ENCODE data around the gene TMPRSS9. TPM values are rescaled to one million over a fixed set of nuclear protein-coding genes. Genes with fewer than 3 reads are reported as not detected.
"Not testable (repeated sequence)": the region's sequence is repeated elsewhere in the genome, so short reads cannot be mapped to it uniquely, and the experiment has no call there.

TMPRSS9 gene
- total RNA-seq, 2 donors from 2014 or later = 0.25 TPM; not detected in 1

DNA sequence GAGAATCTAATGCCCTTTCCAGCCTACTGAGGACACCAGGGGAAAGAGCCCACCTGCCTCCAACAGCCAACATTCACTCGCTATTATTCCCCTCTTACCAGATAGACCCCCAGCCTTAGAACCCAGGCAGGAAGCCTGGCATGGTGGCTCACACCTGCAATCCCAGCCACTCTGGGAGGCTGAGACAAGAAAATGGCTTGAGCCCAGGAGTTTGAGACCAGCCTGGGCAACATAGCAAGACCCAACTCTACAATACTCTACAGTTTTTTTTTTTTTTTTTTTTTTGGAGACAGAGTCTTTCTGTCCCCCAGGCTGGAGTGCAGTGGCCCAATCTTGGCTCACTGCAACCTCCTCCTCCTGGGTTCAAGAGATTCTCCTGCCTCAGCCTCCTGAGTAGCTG lies 100.2 kb downstream of the TMPRSS9 start:
- H3K27ac ChIP-seq = no peak overlapping the region
- H3K27me3 ChIP-seq = no peaks in the 10 kb centered on the region
- TF ChIP-seq, protein P1, sequence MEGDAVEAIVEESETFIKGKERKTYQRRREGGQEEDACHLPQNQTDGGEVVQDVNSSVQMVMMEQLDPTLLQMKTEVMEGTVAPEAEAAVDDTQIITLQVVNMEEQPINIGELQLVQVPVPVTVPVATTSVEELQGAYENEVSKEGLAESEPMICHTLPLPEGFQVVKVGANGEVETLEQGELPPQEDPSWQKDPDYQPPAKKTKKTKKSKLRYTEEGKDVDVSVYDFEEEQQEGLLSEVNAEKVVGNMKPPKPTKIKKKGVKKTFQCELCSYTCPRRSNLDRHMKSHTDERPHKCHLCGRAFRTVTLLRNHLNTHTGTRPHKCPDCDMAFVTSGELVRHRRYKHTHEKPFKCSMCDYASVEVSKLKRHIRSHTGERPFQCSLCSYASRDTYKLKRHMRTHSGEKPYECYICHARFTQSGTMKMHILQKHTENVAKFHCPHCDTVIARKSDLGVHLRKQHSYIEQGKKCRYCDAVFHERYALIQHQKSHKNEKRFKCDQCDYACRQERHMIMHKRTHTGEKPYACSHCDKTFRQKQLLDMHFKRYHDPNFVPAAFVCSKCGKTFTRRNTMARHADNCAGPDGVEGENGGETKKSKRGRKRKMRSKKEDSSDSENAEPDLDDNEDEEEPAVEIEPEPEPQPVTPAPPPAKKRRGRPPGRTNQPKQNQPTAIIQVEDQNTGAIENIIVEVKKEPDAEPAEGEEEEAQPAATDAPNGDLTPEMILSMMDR (IDR thresholded peaks at IDR 0.05) = no peak
- intact Hi-C loops (cut with DNase I) = no loop called here
- H3K9me3 ChIP-seq = no peaks in the 10 kb centered on the region
- H3K9ac ChIP-seq (ENCODE audit: low read depth in 2 of 2, low read length in 2 of 2) = no peak overlapping the region
- DNase-seq = no peak
- H3K36me3 ChIP-seq = no peaks in the 10 kb centered on the region
- no peak overlapping the region for H3K4me3 ChIP-seq
- H3K4me1 ChIP-seq = no peaks in the 10 kb centered on the region

DNA sequence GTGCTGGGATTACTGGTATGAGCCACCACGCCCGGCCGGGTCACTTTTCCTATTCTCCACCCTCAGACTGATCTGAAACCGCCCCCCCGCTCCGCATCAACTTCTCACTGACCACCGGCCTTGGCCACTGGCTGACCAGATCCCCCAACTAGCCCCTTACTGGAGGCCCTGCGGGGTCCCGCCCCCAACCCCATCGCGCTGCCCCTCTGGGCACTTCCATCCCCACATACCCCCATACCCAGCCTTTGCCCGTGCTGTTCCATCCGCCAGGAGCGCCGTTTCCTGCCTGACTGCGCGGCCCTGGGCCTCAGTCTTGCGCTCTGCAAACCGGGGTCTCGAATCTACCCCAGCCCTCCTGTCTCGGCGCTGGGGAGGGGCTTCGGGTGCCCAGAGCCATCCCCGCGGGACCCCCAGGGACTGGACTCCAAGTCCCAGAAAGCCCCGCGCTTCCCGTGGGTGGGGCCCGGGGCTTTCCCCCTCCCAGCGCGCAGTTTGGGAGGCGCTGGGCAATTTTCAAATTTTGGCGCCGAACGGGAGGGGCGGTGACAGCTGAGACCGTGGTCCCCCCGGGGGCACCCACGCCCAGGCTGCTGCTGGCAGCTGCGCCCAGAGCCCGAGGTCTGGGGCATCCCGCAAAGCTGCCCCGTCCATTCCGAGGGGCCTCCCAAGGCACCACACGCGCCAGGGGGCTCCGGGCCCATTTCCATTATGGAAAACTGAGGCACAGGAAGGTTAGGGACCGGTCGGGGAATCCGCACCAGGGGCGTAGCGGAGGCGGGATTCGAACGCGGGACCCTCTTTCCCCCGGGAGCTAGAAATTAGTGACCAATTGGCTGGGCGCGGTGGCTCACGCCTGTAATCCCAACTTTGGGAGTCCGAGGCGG lies 101.9 kb downstream of the TMPRSS9 start:
- H3K27ac ChIP-seq = no peak overlapping the region
- peak; percentile 75 for DNase-seq
- H3K27me3 ChIP-seq = no peaks in the 10 kb centered on the region
- H3K4me1 ChIP-seq = no peaks in the 10 kb centered on the region
- peak overlapping the region in 1 of 2 donors; percentile 78 for H3K9ac ChIP-seq (ENCODE audit: low read depth in 2 of 2, low read length in 2 of 2)
- H3K4me3 ChIP-seq = peak overlapping the region; percentile 53
- no peaks in the 10 kb centered on the region for H3K9me3 ChIP-seq
- H3K36me3 ChIP-seq = no peaks in the 10 kb centered on the region
- TF ChIP-seq, protein P1 (IDR thresholded peaks at IDR 0.05) = no peak
- intact Hi-C loops (cut with DNase I) = no loop called here

DNA sequence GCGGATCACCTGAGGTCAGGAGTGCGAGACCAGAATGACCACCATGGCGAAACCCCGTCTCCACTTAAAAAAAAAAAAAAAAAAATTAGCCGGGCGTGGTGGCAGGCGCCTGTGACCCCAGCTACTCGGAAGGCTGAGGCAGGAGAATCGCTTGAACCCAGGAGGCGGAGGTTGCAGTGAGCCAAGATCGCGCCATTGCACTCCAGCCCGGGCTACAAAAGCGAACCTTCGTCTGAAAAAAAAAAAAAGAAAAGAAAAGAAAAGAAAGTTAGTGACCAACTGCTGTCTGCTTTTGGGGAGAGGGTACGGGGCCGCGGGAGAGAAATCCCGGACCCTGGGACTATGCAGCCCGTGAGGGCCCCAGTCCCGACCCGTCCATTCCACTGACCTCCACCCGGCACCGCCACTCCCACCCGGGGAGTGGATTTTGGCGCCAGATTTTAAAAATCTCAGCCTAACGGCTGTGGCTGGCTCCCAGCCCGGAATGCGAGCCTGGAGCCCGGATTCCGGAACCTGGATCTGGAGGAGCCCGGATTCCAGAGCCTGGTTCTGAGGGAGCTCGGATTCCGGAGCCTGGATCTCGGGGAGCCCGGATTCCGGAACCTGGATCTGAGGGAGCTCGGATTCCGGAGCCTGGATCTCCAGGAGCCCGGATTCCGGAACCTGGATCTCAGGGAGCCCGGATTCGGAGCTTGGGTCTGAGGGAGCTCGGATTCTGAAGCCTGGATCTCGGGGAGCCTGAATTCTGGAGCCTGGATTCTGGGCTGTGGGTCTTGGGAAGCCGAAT lies 102.8 kb downstream of the TMPRSS9 start:
- peak; percentile 88 for DNase-seq
- no peak overlapping the region for H3K27ac ChIP-seq
- no peaks in the 10 kb centered on the region for H3K9me3 ChIP-seq
- no peaks in the 10 kb centered on the region for H3K27me3 ChIP-seq
- peak overlapping the region in 1 of 2 donors; percentile 78 for H3K9ac ChIP-seq (ENCODE audit: low read depth in 2 of 2, low read length in 2 of 2)
- H3K36me3 ChIP-seq = no peaks in the 10 kb centered on the region
- intact Hi-C loops (cut with DNase I) = no loop called here
- no peaks in the 10 kb centered on the region for H3K4me1 ChIP-seq
- TF ChIP-seq, protein P1 (IDR thresholded peaks at IDR 0.05) = no peak
- peak overlapping the region; percentile 53 for H3K4me3 ChIP-seq

GRCh38 chr19:2463694-2464093 lies 103.6 kb downstream of the TMPRSS9 start:
- H3K36me3 ChIP-seq; H3K4me1 ChIP-seq; H3K4me3 ChIP-seq; H3K9ac ChIP-seq (ENCODE audit: low read depth in 2 of 2, low read length in 2 of 2); intact Hi-C loops (cut with DNase I); H3K27ac ChIP-seq; DNase-seq; H3K9me3 ChIP-seq; H3K27me3 ChIP-seq: not testable (repeated sequence)

- H3K27me3 ChIP-seq = no peaks in the 10 kb centered on the region
- DNase-seq = no peak
- no peaks in the 10 kb centered on the region for H3K36me3 ChIP-seq
- H3K27ac ChIP-seq = no peak overlapping the region
- H3K4me3 ChIP-seq = no peak overlapping the region
- no peak overlapping the region for H3K9ac ChIP-seq (ENCODE audit: low read depth in 2 of 2, low read length in 2 of 2)
- no peaks in the 10 kb centered on the region for H3K4me1 ChIP-seq
- no peaks in the 10 kb centered on the region for H3K9me3 ChIP-seq
- intact Hi-C loops (cut with DNase I) = no loop called here
- TF ChIP-seq, protein P1 (IDR thresholded peaks at IDR 0.05) = no peak
Observed at GRCh38 chr19:2464389-2464788, 104.3 kb downstream of the TMPRSS9 start.

Data from colonic mucosa (tissue), 4 donors.